A673 (cell line): ENCODE results near the gene SYP. TPM values are rescaled to one million over a fixed set of nuclear protein-coding genes. Genes with fewer than 3 reads are reported as not detected.

Experiments used
- BruUV-seq: library from RNA; stranded (reverse); fragments of 400-500 nt; replicated peaks from 2 replicates; lab custom pipeline; 2021; lab: Mats Ljungman, UMichigan
- CTCF ChIA-PET: fragments of 300-600 bp; sonication (Branson Sonifier 250); formaldehyde crosslinking; loops from one replicate; lab custom pipeline; 2022; ENCODE audit warnings: antibody characterized with exemption; lab: Charles Lee
- POLR2A ChIA-PET: fragments of 300-600 bp; sonication (Branson Sonifier 250); formaldehyde crosslinking; loops from one replicate; lab custom pipeline; 2022; ENCODE audit warnings: antibody characterized with exemption; ENCODE audit not compliant: low non-redundant PET; lab: Charles Lee
- DNase-seq: peaks from one replicate; pipeline ENCODE4 v3.0.0-alpha.2; 2015; ENCODE audit warnings: low spot score
- H3K27ac ChIP-seq: fragments of 200-600 bp; sonication (generic); 2 replicates; pipeline ENCODE4 v1.5.1; 2016; ENCODE audit warnings: mixed run types, low read depth, mild to moderate bottlenecking, mixed read lengths, antibody characterized with exemption, low read length; ENCODE audit not compliant: poor library complexity, severe bottlenecking
- H3K27me3 ChIP-seq: fragments of 200-600 bp; sonication (generic); replicated peaks from 2 replicates; pipeline ENCODE4 v1.6.1; 2017; ENCODE audit warnings: mixed run types, low read depth, mild to moderate bottlenecking, mixed read lengths, antibody characterized with exemption, low read length; ENCODE audit not compliant: insufficient read depth, poor library complexity
- H3K36me3 ChIP-seq: fragments of 200-600 bp; sonication (generic); 2 replicates; pipeline ENCODE4 v1.6.1; 2016; ENCODE audit warnings: mixed run types, mild to moderate bottlenecking, mixed read lengths, antibody characterized with exemption, low read length; ENCODE audit not compliant: insufficient read depth, poor library complexity, severe bottlenecking
- H3K4me1 ChIP-seq: fragments of 200-600 bp; sonication (generic); 2 replicates; pipeline ENCODE4 v1.6.1; 2017; ENCODE audit warnings: mixed run types, mild to moderate bottlenecking, mixed read lengths, antibody characterized with exemption, low read length; ENCODE audit not compliant: insufficient read depth, poor library complexity, severe bottlenecking
- H3K4me3 ChIP-seq: fragments of 200-600 bp; sonication (generic); 2 replicates; pipeline ENCODE4 v1.5.1; 2016; ENCODE audit warnings: low read depth, mixed run types, mild to moderate bottlenecking, mixed read lengths, low read length; ENCODE audit not compliant: poor library complexity, severe bottlenecking
- H3K9me3 ChIP-seq: fragments of 200-600 bp; sonication (generic); 2 replicates; pipeline ENCODE4 v1.6.1; 2016; ENCODE audit warnings: mixed run types, low read depth, mild to moderate bottlenecking, mixed read lengths, antibody characterized with exemption, low read length; ENCODE audit not compliant: poor library complexity, severe bottlenecking
- EZH2 ChIP-seq: fragments of 200-600 bp; sonication (generic); IDR thresholded peaks from 2 replicates; pipeline ENCODE4 v1.6.1; 2017; ENCODE audit warnings: borderline replicate concordance, low read depth, mild to moderate bottlenecking, mixed read lengths, antibody characterized with exemption, low read length; ENCODE audit not compliant: poor library complexity, severe bottlenecking
- intact Hi-C: fragments of 100-400 bp; cut with micrococcal nuclease; formaldehyde crosslinking; loops from one replicate; pipeline ENCODE4 v1.10.0; 2022; ENCODE audit not compliant: unreplicated experiment
- total RNA-seq: library from RNA; stranded (reverse); gene quantifications from 2 replicates; pipeline ENCODE4 v1.2.3, GENCODE V29; 2021
- TF ChIP-seq, protein P1 (sequence below): fragments of 300-800, 200-600 bp; sonication (generic); conservative IDR thresholded peaks from 2 replicates; pipeline ENCODE4 v1.5.1; 2017; ENCODE audit warnings: low read depth, mild to moderate bottlenecking, antibody characterized with exemption, low read length, moderate library complexity, mixed read lengths

Gene SYP
- total RNA-seq, 1 experiment from 2014 or later = 14.6 TPM

DNA sequence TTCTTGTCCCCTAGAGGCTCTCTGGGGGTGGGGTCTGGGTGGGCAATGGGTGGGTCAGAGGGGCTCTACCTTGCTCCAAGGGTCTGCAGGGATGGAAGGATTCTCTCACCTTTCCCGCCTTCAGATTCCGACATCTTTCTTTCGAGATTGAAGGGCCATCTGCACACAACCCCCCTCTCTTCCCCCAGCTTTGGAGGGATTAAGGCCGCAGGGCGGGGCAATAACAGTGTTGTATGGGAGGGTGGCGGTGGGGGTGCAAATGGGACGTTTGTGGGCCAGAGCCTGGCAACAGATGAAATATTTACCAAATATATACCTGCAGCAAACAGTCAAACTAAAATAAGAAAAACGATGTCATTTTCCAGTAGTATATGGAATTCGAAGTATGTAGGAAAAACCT lies 33.2 kb upstream of the SYP start, which contains the start of gene CACNA1F:
Gene CACNA1F, minus strand, starts transcription at position 165 of the 400 bp plus-strand sequence. Its CDS starts 31 bp downstream, at position 134.
- H3K4me3 ChIP-seq = no peak within 1 kb of the TSS
- H3K27me3 ChIP-seq = no peaks in the 10 kb centered on the region
- no peak for TF ChIP-seq EZH2
- TF ChIP-seq, protein P1, sequence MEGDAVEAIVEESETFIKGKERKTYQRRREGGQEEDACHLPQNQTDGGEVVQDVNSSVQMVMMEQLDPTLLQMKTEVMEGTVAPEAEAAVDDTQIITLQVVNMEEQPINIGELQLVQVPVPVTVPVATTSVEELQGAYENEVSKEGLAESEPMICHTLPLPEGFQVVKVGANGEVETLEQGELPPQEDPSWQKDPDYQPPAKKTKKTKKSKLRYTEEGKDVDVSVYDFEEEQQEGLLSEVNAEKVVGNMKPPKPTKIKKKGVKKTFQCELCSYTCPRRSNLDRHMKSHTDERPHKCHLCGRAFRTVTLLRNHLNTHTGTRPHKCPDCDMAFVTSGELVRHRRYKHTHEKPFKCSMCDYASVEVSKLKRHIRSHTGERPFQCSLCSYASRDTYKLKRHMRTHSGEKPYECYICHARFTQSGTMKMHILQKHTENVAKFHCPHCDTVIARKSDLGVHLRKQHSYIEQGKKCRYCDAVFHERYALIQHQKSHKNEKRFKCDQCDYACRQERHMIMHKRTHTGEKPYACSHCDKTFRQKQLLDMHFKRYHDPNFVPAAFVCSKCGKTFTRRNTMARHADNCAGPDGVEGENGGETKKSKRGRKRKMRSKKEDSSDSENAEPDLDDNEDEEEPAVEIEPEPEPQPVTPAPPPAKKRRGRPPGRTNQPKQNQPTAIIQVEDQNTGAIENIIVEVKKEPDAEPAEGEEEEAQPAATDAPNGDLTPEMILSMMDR = no peak
- H3K4me1 ChIP-seq = no peaks in the 10 kb centered on the region
- ChIA-PET POLR2A (no interaction called here), CTCF (no interaction called here)
- no TSS peak for BruUV-seq
- no peak for DNase-seq
- H3K27ac ChIP-seq = no peak within 1 kb of the TSS
- no peaks in the 10 kb centered on the region for H3K9me3 ChIP-seq
- intact Hi-C loops = no loop called here
- H3K36me3 ChIP-seq = no peaks in the 10 kb centered on the region

DNA sequence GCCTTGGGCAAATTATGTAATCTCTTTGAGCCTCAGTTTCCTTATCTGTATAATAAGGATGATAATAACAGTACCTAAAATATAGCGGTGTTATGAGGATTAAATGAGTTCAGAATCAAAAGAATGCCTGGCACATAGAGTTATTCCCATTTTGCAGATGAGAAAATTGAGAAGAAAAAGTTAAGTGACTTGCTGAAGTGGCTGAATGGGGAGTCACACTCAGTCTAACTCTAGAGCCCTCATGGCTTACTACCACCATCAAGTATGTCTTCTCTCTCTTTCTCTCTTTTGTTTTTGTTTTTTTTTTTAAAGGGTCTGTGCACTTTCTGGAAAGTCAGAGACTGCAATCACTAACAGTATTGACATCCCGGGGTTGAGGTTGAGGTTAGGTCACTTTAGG lies 32.5 kb upstream of the SYP start:
- DNase-seq = no peak
- intact Hi-C loops = no loop called here
- no peaks in the 10 kb centered on the region for H3K36me3 ChIP-seq
- no peak for TF ChIP-seq EZH2
- TF ChIP-seq, protein P1 = no peak
- no peaks in the 10 kb centered on the region for H3K4me1 ChIP-seq
- H3K9me3 ChIP-seq = no peaks in the 10 kb centered on the region
- ChIA-PET POLR2A (no interaction called here), CTCF (no interaction called here)
- no peak overlapping the region for H3K4me3 ChIP-seq
- H3K27ac ChIP-seq = no peak overlapping the region
- no peaks in the 10 kb centered on the region for H3K27me3 ChIP-seq
- BruUV-seq = no TSS peak

DNA sequence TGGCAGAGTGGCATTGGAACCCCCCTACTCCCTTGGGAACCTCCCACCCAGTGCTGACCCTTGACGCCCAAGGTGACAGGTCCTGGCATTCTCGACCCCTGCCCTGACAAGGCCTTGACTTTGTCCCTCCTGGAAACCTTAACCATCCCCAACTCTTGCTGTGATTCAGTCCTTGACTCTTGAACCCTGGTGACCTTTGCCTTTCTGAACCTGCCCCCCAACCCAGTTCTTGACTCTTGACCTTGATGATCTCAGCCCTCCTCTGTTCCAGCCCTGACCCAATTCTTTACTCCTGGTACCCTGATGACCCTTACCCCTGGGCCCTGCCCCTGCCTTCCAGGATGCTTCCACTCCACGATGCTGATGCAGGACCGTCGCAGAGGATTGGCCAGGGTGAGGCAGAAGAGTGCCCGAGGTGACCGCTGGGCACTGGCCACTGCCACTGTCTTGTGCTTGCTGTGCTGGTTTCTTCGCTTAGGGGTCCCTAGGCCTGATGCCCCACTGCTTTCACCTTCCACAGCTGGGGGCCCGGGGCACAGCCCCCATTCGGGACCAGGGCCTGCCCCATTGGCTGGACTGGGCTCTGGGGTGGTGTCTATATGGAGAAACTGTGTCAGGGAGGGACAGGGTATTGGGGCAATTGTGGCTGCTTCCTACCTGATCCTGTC lies 31.5 kb upstream of the SYP start:
- H3K4me1 ChIP-seq = no peaks in the 10 kb centered on the region
- no TSS peak for BruUV-seq
- no peaks in the 10 kb centered on the region for H3K36me3 ChIP-seq
- no peaks in the 10 kb centered on the region for H3K27me3 ChIP-seq
- intact Hi-C loops = no loop called here
- POLR2A ChIA-PET = no interaction called here
- no peaks in the 10 kb centered on the region for H3K9me3 ChIP-seq
- no peak for TF ChIP-seq EZH2
- TF ChIP-seq, protein P1 = no peak
- DNase-seq = no peak
- CTCF ChIA-PET = no interaction called here
- no peak overlapping the region for H3K4me3 ChIP-seq
- no peak overlapping the region for H3K27ac ChIP-seq
